ENCODE measurements around the gene TARBP1.

- TF ChIP-seq CTCF (IDR thresholded peaks at IDR 0.05): no peak
- no peak for TF ChIP-seq POLR2A (IDR thresholded peaks at IDR 0.05)
These were observed 65.0 kb downstream of the TARBP1 start for GRCh38 chr1:234413990-234414389.

Measured in testis (tissue), 2 donors.